Effector memory CD4-positive, alpha-beta T cell (primary cell): Measurements from ENCODE around the gene ODF2.

Experiments used
- DNase-seq, 3 donors: peaks; one replicate each; pipeline ENCODE4 v3.0.0-alpha.2; 2020
- H3K27ac ChIP-seq: 2 replicates; pipeline ENCODE4 v1.7.0; 2013; ENCODE audit warnings: mild to moderate bottlenecking, low read length, moderate library complexity; ENCODE audit not compliant: insufficient read depth, poor library complexity, severe bottlenecking
- H3K27me3 ChIP-seq: replicated peaks from 2 replicates; pipeline ENCODE4 v1.7.0; 2013; ENCODE audit warnings: mild to moderate bottlenecking, low read length; ENCODE audit not compliant: insufficient read depth, control insufficient read depth, poor library complexity, severe bottlenecking
- H3K36me3 ChIP-seq: 2 replicates; pipeline ENCODE4 v1.7.0; 2013; ENCODE audit warnings: mild to moderate bottlenecking, low read length, moderate library complexity; ENCODE audit not compliant: control insufficient read depth, insufficient read depth
- H3K4me1 ChIP-seq: 2 replicates; pipeline ENCODE4 v1.7.0; 2013; ENCODE audit warnings: low read length, mild to moderate bottlenecking; ENCODE audit not compliant: control insufficient read depth, insufficient read depth, poor library complexity, severe bottlenecking
- H3K4me3 ChIP-seq: 2 replicates; pipeline ENCODE4 v1.7.0; 2013; ENCODE audit warnings: low read length, low read depth, mild to moderate bottlenecking; ENCODE audit not compliant: insufficient read depth, poor library complexity, severe bottlenecking
- H3K9me3 ChIP-seq: 2 replicates; pipeline ENCODE4 v1.7.0; 2013; ENCODE audit warnings: mild to moderate bottlenecking, low read length, moderate library complexity; ENCODE audit not compliant: control insufficient read depth

Gene ODF2

GRCh38 chr9:128523199-128523925, 67.6 kb downstream of the ODF2 start:
- Histone ChIP-seq H3K27me3 (no peaks in the 10 kb centered on the region), H3K27ac (no peak overlapping the region), H3K9me3 (no peaks in the 10 kb centered on the region), H3K4me1 (no peaks in the 10 kb centered on the region), H3K4me3 (no peak overlapping the region), H3K36me3 (peaks cover 61% of the 10 kb centered on the region)
- no peak for DNase-seq

GRCh38 chr9:128526720-128527119, 70.9 kb downstream of the ODF2 start:
- no peak overlapping the region for H3K27ac ChIP-seq
- H3K27me3 ChIP-seq: no peaks in the 10 kb centered on the region
- no peak overlapping the region for H3K4me3 ChIP-seq
- no peaks in the 10 kb centered on the region for H3K9me3 ChIP-seq
- no peaks in the 10 kb centered on the region for H3K4me1 ChIP-seq
- DNase-seq: no peak
- H3K36me3 ChIP-seq: peaks cover 72% of the 10 kb centered on the region

- no peaks in the 10 kb centered on the region for H3K27me3 ChIP-seq
- no peaks in the 10 kb centered on the region for H3K4me1 ChIP-seq
- no peak for DNase-seq
- H3K27ac ChIP-seq: no peak overlapping the region
- H3K9me3 ChIP-seq: no peaks in the 10 kb centered on the region
- H3K36me3 ChIP-seq: peaks cover 64% of the 10 kb centered on the region
- no peak overlapping the region for H3K4me3 ChIP-seq
These were observed 72.8 kb downstream of the ODF2 start for GRCh38 chr9:128528445-128529160.

- no peak overlapping the region for H3K27ac ChIP-seq
- H3K4me1 ChIP-seq: no peaks in the 10 kb centered on the region
- H3K4me3 ChIP-seq: no peak overlapping the region
- peaks cover 64% of the 10 kb centered on the region for H3K36me3 ChIP-seq
- H3K27me3 ChIP-seq: no peaks in the 10 kb centered on the region
- DNase-seq: no peak
- no peaks in the 10 kb centered on the region for H3K9me3 ChIP-seq
These were observed 73.4 kb downstream of the ODF2 start for GRCh38 chr9:128529191-128529590.

GRCh38 chr9:128532581-128532980, 76.8 kb downstream of the ODF2 start:
- Histone ChIP-seq H3K4me1 (no peaks in the 10 kb centered on the region), H3K27ac (no peak overlapping the region), H3K27me3 (no peaks in the 10 kb centered on the region), H3K9me3 (no peaks in the 10 kb centered on the region), H3K4me3 (no peak overlapping the region), H3K36me3 (peaks cover 56% of the 10 kb centered on the region)
- no peak for DNase-seq

- Histone ChIP-seq H3K36me3 (peaks cover 56% of the 10 kb centered on the region), H3K27me3 (no peaks in the 10 kb centered on the region), H3K27ac (no peak overlapping the region), H3K9me3 (no peaks in the 10 kb centered on the region), H3K4me1 (no peaks in the 10 kb centered on the region), H3K4me3 (no peak overlapping the region)
- no peak for DNase-seq
These were observed 85.0 kb downstream of the ODF2 start for GRCh38 chr9:128540634-128541360.

GRCh38 chr9:128546504-128546903, 90.7 kb downstream of the ODF2 start:
- H3K27ac ChIP-seq: no peak overlapping the region
- H3K4me3 ChIP-seq: no peak overlapping the region
- H3K27me3 ChIP-seq: no peaks in the 10 kb centered on the region
- no peak for DNase-seq
- peaks cover 7% of the 10 kb centered on the region for H3K36me3 ChIP-seq
- peaks cover 16% of the 10 kb centered on the region for H3K4me1 ChIP-seq
- no peaks in the 10 kb centered on the region for H3K9me3 ChIP-seq

- H3K4me1 ChIP-seq: peaks cover 25% of the 10 kb centered on the region
- no peak for DNase-seq
- H3K9me3 ChIP-seq: no peaks in the 10 kb centered on the region
- no peaks in the 10 kb centered on the region for H3K27me3 ChIP-seq
- H3K27ac ChIP-seq: no peak overlapping the region
- H3K4me3 ChIP-seq: no peak overlapping the region
- H3K36me3 ChIP-seq: no peaks in the 10 kb centered on the region
These were observed 93.1 kb downstream of the ODF2 start for GRCh38 chr9:128548876-128549275.

- Histone ChIP-seq H3K4me1 (peaks cover 39% of the 10 kb centered on the region), H3K4me3 (no peak overlapping the region), H3K36me3 (no peaks in the 10 kb centered on the region), H3K9me3 (no peaks in the 10 kb centered on the region), H3K27me3 (no peaks in the 10 kb centered on the region), H3K27ac (peak overlapping the region; percentile 90)
- no peak for DNase-seq
These were observed 94.4 kb downstream of the ODF2 start for GRCh38 chr9:128550226-128550625.
